ENCODE data around the gene OR2B2.

The OR2B2 gene

GRCh38 chr6:27870291-27870870 is 41.8 kb downstream of the OR2B2 start:
- no peak for TF ChIP-seq CTCF (IDR thresholded peaks at IDR 0.05; ENCODE audit: extremely low read depth, missing control alignments)
- DNase-seq (ENCODE audit: low spot score), result no peak

- DNase-seq (ENCODE audit: low spot score), result no peak
- no peak for TF ChIP-seq CTCF (IDR thresholded peaks at IDR 0.05; ENCODE audit: extremely low read depth, missing control alignments)
Observed at GRCh38 chr6:27868311-27868710, 43.9 kb downstream of the OR2B2 start.

- no peak for TF ChIP-seq CTCF (IDR thresholded peaks at IDR 0.05; ENCODE audit: extremely low read depth, missing control alignments)
- no peak for DNase-seq (ENCODE audit: low spot score)
Observed at GRCh38 chr6:27867945-27868300, 44.3 kb downstream of the OR2B2 start.

- peak; percentile 69 for DNase-seq (ENCODE audit: low spot score)
- TF ChIP-seq CTCF (IDR thresholded peaks at IDR 0.05; ENCODE audit: extremely low read depth, missing control alignments), result no peak
Observed at GRCh38 chr6:27867051-27867944, 44.9 kb downstream of the OR2B2 start.

- TF ChIP-seq CTCF (IDR thresholded peaks at IDR 0.05; ENCODE audit: extremely low read depth, missing control alignments), result no peak
- peak; percentile 63 for DNase-seq (ENCODE audit: low spot score)
Observed at GRCh38 chr6:27866357-27867050, 45.7 kb downstream of the OR2B2 start.

- no peak for TF ChIP-seq CTCF (IDR thresholded peaks at IDR 0.05; ENCODE audit: extremely low read depth, missing control alignments)
- DNase-seq (ENCODE audit: low spot score), result no peak
Observed at GRCh38 chr6:27865850-27866356, 46.3 kb downstream of the OR2B2 start.
